Muscle of leg (tissue), 11 donors: ENCODE measurements around the gene ZNF460. TPM values are rescaled to one million over a fixed set of nuclear protein-coding genes. Genes with fewer than 3 reads are reported as not detected.
"Not testable (repeated sequence)": the region's sequence is repeated elsewhere in the genome, so short reads cannot be mapped to it uniquely, and the experiment has no call there.

Experiments
- DNase-seq: peaks from one replicate; pipeline ENCODE4 v3.0.0; 2013
- H3K27ac ChIP-seq: one replicate; pipeline ENCODE4 v1.5.1; 2013; ENCODE audit warnings: mild to moderate bottlenecking, low read length, control low read depth
- H3K27me3 ChIP-seq: one replicate; pipeline ENCODE4 v1.6.1; 2013; ENCODE audit warnings: low read length; ENCODE audit not compliant: control insufficient read depth, insufficient read depth
- H3K36me3 ChIP-seq: one replicate; pipeline ENCODE4 v1.6.1; 2013; ENCODE audit warnings: low read length; ENCODE audit not compliant: control insufficient read depth, insufficient read depth
- H3K4me1 ChIP-seq: one replicate; pipeline ENCODE4 v1.6.1; 2013; ENCODE audit warnings: low read length; ENCODE audit not compliant: control insufficient read depth, insufficient read depth
- H3K4me3 ChIP-seq: one replicate; pipeline ENCODE4 v1.5.1; 2013; ENCODE audit warnings: low read length, control low read depth
- H3K9me3 ChIP-seq: replicated peaks from 2 replicates; pipeline ENCODE4 v1.6.1; 2013; ENCODE audit warnings: low read depth, low read length; ENCODE audit not compliant: control insufficient read depth
- WGBS: methylation state at CpG from one replicate; pipeline ENCODE4 v1.1.5; 2013; ENCODE audit warnings: missing lambda C conversion rate; ENCODE audit not compliant: insufficient coverage; 5-methylcytosine and 5-hydroxymethylcytosine counted together
- polyA plus RNA-seq, 8 donors: library from polyadenylated mRNA; unstranded; fragments of 120-200 nt; gene quantifications; one replicate each; pipeline versions ENCODE4 v1.2.1 to v1.2.3, GENCODE V29; 2013; ENCODE audit warnings: inconsistent platforms in 1 of 8, low replicate concordance in 1 of 8; ENCODE audit not compliant: insufficient read length in 8 of 8, insufficient read depth in 1 of 8
- total RNA-seq: library from RNA; stranded (reverse); fragments of 120-200 nt; gene quantifications from one replicate; pipeline ENCODE4 v1.2.4, GENCODE V29; 2013

The ZNF460 gene
- total and polyA plus RNA-seq, 9 donors = 1.2 to 56.8 (median 3.2) TPM

GRCh38 chr19:57245959-57246358, 34.3 kb upstream of the ZNF460 start:
- no peaks in the 10 kb centered on the region for H3K9me3 ChIP-seq
- no peaks in the 10 kb centered on the region for H3K27me3 ChIP-seq
- DNase-seq = no peak
- 61% methylated on average over 3 of the region's 6 CpGs for WGBS
- peaks cover 51% of the 10 kb centered on the region for H3K36me3 ChIP-seq
- peaks cover 13% of the 10 kb centered on the region for H3K4me1 ChIP-seq
- H3K27ac ChIP-seq = no peak overlapping the region
- no peak overlapping the region for H3K4me3 ChIP-seq

GRCh38 chr19:57248646-57249045, 31.6 kb upstream of the ZNF460 start:
- Histone ChIP-seq H3K4me1 (no peaks in the 10 kb centered on the region), H3K4me3 (no peak overlapping the region), H3K27me3 (no peaks in the 10 kb centered on the region), H3K36me3 (peaks cover 70% of the 10 kb centered on the region), H3K27ac (no peak overlapping the region), H3K9me3 (no peaks in the 10 kb centered on the region)
- no peak for DNase-seq
- 100% methylated on average over 2 of the region's 6 CpGs for WGBS

GRCh38 chr19:57249329-57249728, 31.0 kb upstream of the ZNF460 start:
- WGBS = no CpG with 5 or more reads among the region's 1 CpG
- no peaks in the 10 kb centered on the region for H3K9me3 ChIP-seq
- peaks cover 69% of the 10 kb centered on the region for H3K36me3 ChIP-seq
- no peaks in the 10 kb centered on the region for H3K27me3 ChIP-seq
- no peak overlapping the region for H3K27ac ChIP-seq
- no peak for DNase-seq
- no peaks in the 10 kb centered on the region for H3K4me1 ChIP-seq
- no peak overlapping the region for H3K4me3 ChIP-seq

- not testable (repeated sequence) for H3K9me3 ChIP-seq, H3K4me3 ChIP-seq, DNase-seq, H3K27ac ChIP-seq, H3K4me1 ChIP-seq, H3K27me3 ChIP-seq
- WGBS = 100% methylated on average over 1 of the region's 11 CpGs
- peaks cover 40% of the 10 kb centered on the region for H3K36me3 ChIP-seq
Observed at GRCh38 chr19:57253767-57254166, 26.5 kb upstream of the ZNF460 start.

GRCh38 chr19:57262044-57262443, 18.2 kb upstream of the ZNF460 start:
- Histone ChIP-seq H3K4me1 (no peaks in the 10 kb centered on the region), H3K9me3 (no peaks in the 10 kb centered on the region), H3K27ac (no peak overlapping the region), H3K27me3 (no peaks in the 10 kb centered on the region), H3K4me3 (no peak overlapping the region), H3K36me3 (peaks cover 14% of the 10 kb centered on the region)
- no peak for DNase-seq
- 79% methylated on average over 2 of the region's 3 CpGs for WGBS

- no peak for DNase-seq
- no peaks in the 10 kb centered on the region for H3K4me1 ChIP-seq
- H3K9me3 ChIP-seq = no peaks in the 10 kb centered on the region
- H3K27me3 ChIP-seq = no peaks in the 10 kb centered on the region
- H3K36me3 ChIP-seq = peaks cover 14% of the 10 kb centered on the region
- no peak overlapping the region for H3K27ac ChIP-seq
- H3K4me3 ChIP-seq = no peak overlapping the region
- no CpG with 5 or more reads among the region's 1 CpG for WGBS
Observed at GRCh38 chr19:57263244-57263741, 17.0 kb upstream of the ZNF460 start.

- no peaks in the 10 kb centered on the region for H3K36me3 ChIP-seq
- H3K27me3 ChIP-seq = no peaks in the 10 kb centered on the region
- H3K4me3 ChIP-seq = no peak overlapping the region
- no peaks in the 10 kb centered on the region for H3K4me1 ChIP-seq
- DNase-seq = no peak
- no peak overlapping the region for H3K27ac ChIP-seq
- H3K9me3 ChIP-seq = no peaks in the 10 kb centered on the region
- 80% methylated on average over 2 of the region's 3 CpGs for WGBS
Observed at GRCh38 chr19:57267291-57267690, 13.0 kb upstream of the ZNF460 start.

GRCh38 chr19:57269515-57270250, 10.6 kb upstream of the ZNF460 start:
- no peak overlapping the region for H3K27ac ChIP-seq
- H3K36me3 ChIP-seq = no peaks in the 10 kb centered on the region
- 93% methylated on average over 4 of the region's 4 CpGs for whole genome bisulfite sequencing
- no peak for DNase-seq
- no peaks in the 10 kb centered on the region for H3K27me3 ChIP-seq
- no peaks in the 10 kb centered on the region for H3K4me1 ChIP-seq
- no peak overlapping the region for H3K4me3 ChIP-seq
- no peaks in the 10 kb centered on the region for H3K9me3 ChIP-seq

- Histone ChIP-seq H3K27me3 (no peaks in the 10 kb centered on the region), H3K9me3 (no peaks in the 10 kb centered on the region), H3K4me3 (no peak overlapping the region), H3K36me3 (no peaks in the 10 kb centered on the region), H3K4me1 (no peaks in the 10 kb centered on the region), H3K27ac (no peak overlapping the region)
- no peak for DNase-seq
- WGBS = 88% methylated on average over 6 of the region's 8 CpGs
Observed at GRCh38 chr19:57271280-57271679, 9.0 kb upstream of the ZNF460 start.

- no peaks in the 10 kb centered on the region for H3K36me3 ChIP-seq
- no peak overlapping the region for H3K27ac ChIP-seq
- no peak overlapping the region for H3K4me3 ChIP-seq
- H3K9me3 ChIP-seq = no peaks in the 10 kb centered on the region
- H3K4me1 ChIP-seq = no peaks in the 10 kb centered on the region
- H3K27me3 ChIP-seq = no peaks in the 10 kb centered on the region
- WGBS = no CpG with 5 or more reads among the region's 1 CpG
- DNase-seq = no peak
Observed at GRCh38 chr19:57273014-57273413, 7.3 kb upstream of the ZNF460 start.
